Measurements from ENCODE around the gene UROC1. TPM values are rescaled to one million over a fixed set of nuclear protein-coding genes. Genes with fewer than 3 reads are reported as not detected.

Gene UROC1
- total and polyA plus RNA-seq, 2 of the 13 experiments (the other 11 are each of a cell fraction or from before 2014, with no cell fraction given) = 0.71 to 1.3 TPM

- peak; percentile 34 for TF ChIP-seq AHDC1 (CRISPR knock-in tag; IDR thresholded peaks at IDR 0.05; ENCODE audit: borderline replicate concordance)
- TF ChIP-seq RFXAP (CRISPR knock-in tag; IDR thresholded peaks at IDR 0.05; ENCODE audit: borderline replicate concordance) = peak; percentile 82; the same call in 1 of the 2 replicates
- TF ChIP-seq MYNN (CRISPR knock-in tag; IDR thresholded peaks at IDR 0.05; ENCODE audit: low read depth) = no peak
- TF ChIP-seq IRF9 (CRISPR knock-in tag; IDR thresholded peaks at IDR 0.05; ENCODE audit: borderline replicate concordance) = no peak
- peak; percentile 81 for TF ChIP-seq THAP9 (CRISPR knock-in tag; IDR thresholded peaks at IDR 0.05; ENCODE audit: borderline replicate concordance)
- no peak for TF ChIP-seq SMYD3 (CRISPR knock-in tag; IDR thresholded peaks at IDR 0.05)
- TF ChIP-seq EEA1 (CRISPR knock-in tag; IDR thresholded peaks at IDR 0.05; ENCODE audit: borderline replicate concordance) = peak; percentile 77
- TF ChIP-seq PBX3 (CRISPR knock-in tag; IDR thresholded peaks at IDR 0.05; ENCODE audit: borderline replicate concordance) = no peak
- no peak for TF ChIP-seq MXD4 (CRISPR knock-in tag; IDR thresholded peaks at IDR 0.05)
- TF ChIP-seq ZSCAN31 (CRISPR knock-in tag; IDR thresholded peaks at IDR 0.05; ENCODE audit: low read depth) = no peak
- no peak for TF ChIP-seq ZNF282 (IDR thresholded peaks at IDR 0.05; ENCODE audit: partially characterized antibody)
- TF ChIP-seq GMEB1 (CRISPR knock-in tag; IDR thresholded peaks at IDR 0.05; ENCODE audit: borderline replicate concordance) = 0 out of 2 replicates have a peak, but pooled peaks have one; percentile 13
- peak; percentile 82; the same call in 1 of the 2 replicates for TF ChIP-seq ZSCAN25 (CRISPR knock-in tag; IDR thresholded peaks at IDR 0.05)
- peak; percentile 79 for TF ChIP-seq MYPOP (CRISPR knock-in tag; IDR thresholded peaks at IDR 0.05)
Measured at GRCh38 chr3:126523745-126524428, 6.3 kb upstream of the UROC1 start, which contains the start of gene CHST13 (continued).
